Stimulated activated CD4-positive, alpha-beta T cell treated with anti-CD3 and anti-CD28 coated beads, Interleukin-2, amount 100 ng/mL, for 24 hours (primary cell): ENCODE measurements around the gene TNFRSF18.
A peak's percentile ranks its signal among the peaks of the same experiment; 100 is the strongest.

Source experiments
- DNase-seq, 2 donors: peaks; one replicate each; pipeline ENCODE4 v3.0.0-alpha.2; 2020

TNFRSF18 gene

DNA sequence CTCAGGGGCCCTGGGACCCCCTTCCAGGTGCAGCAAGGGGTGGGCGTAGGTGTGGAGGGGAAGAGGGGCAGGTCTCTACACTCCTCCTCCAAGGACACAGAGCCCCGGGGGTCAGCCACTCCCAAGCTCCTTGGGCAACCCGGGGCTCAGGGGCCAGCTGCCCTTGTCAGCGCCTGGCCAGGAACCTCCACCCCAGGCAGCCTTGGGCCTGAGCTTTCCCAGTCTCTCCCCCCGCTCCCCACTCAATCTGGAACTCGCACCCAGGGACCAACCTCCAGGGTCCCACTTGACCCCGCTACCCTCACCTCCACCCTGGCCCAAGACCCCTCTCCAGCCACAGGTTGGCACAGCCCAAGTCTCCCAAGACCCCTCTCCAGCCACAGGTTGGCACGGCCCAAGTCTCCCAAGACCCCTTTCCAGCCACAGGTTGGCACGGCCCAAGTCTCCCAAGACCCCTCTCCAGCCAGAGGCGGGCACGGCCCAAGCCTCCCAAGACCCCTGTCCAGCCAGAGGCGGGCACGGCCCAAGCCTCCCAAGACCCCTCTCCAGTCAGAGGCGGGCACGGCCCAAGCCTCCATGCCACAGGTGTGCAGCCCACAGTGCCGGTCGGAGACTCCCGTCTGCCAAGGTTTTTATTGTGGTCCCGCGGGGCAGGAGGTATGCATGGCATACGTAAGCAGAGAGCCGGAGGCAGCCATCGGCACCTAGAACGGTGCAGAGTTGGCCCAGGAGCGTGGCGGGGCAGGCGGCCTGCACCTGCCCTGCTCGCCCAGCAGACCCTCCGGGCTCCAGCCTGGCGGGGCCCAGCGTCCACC is 4.5 kb upstream of the TNFRSF18 start:
- DNase-seq, result no peak

DNA sequence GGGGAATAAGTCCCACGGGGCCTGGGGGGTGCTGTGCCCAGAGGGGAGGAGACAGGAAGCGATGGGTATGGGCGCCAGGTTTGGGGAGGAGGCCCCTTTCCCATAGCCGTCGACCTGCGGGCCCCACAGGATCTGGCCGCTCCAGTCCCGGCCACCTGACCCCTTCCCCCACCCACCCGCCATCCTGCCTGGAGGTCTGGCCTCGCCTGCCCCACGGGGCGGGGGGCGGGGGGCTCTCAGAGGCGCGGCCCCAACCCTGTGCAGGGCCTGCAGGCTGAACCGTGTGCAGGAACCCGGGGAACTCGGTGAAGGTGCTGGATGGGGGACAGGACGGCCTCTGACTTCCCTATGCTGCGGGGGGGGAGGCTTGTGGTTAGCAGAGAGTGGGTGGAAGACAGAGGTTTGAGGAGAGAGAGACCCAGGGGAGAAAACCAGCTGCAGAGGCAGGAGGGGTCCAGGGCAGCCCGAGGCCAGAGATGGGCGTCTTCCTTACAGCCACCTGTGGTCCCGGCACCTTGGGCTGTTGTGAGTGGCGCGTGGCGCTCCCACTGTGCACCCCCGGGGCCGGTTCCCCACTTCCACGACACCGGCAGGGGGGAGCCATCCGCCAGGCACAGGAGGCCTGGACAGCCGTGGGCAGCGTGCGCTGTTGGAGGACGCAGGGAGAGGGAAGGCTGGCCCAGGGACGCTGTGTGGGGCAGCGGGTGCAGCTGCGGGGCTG is 2.5 kb upstream of the TNFRSF18 start:
- DNase-seq, result peak; percentile 64 to 71

DNA sequence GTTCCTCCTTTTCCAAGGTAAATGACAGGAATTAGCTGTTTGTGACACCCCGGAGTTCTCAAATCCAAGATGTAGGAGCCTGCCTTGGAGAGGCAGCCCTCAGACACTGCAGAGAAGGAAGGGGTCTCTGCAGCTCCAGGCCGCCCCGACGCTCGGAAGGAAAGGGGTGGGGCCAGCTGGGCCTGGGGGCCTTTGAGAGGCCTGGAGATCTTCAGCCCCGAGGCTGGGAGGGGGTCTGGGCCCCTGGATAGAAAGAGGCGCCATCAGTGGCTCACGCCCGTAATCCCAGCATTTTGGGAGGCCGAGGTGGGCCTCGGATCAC is 1.1 kb upstream of the TNFRSF18 start:
- DNase-seq, result no peak

DNA sequence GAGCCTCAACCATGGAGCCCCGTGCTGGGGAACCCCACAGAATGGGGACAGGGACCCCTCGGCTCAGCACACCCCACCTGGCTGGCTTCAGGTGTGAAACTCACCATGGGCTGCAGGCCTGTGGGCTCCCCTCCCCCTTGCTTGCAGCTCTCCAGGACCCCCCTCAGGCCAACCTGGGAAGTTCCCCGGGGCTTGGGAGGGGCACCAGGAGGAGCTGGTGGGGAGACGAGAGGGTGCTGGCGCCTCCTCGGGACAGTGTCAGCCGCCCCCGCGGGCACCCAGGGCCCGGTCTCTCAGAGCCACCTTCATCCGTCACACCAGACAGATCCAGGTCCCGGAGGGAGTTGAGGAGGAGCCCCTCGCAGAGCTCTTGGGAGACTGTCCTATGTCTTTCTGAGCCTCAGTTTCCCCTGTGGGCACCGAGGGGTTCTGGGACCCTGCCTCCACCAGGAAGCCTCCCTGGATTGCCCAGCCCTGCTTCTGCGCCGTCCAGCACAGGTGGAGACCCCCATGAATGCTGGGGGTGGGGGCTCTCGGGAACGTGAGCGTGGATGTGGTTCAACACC is 657 bp upstream of the TNFRSF18 start:
- no peak for DNase-seq

DNA sequence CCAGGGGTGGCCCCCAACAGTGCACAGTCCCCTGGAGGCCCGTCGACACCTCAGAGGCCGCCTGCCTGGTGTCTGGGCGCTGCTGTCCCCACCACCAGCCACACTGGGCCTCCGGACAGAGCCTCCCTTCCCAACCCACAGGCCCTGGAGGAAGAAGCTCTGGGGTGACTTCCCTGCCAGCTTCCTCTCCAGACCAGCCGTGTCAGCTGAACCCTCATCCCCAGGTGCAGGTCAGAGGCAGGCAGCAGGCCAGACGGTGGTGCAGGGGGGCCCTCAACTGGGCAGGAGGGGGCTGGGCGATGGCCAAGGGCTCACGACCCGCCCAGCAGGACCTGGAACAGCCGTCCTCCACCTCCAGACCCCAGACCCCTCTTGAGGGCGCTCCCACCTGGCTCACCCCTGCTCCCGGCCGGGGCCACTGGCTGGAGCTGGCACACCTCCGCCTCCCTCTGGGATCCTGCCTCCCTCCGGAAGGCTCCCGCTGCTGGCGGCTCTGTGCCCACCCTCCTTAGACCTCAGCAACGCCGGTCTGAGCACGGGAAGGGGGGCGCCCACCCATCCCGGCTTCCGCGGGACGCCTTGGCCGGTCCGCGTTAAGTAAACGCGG is 520 bp downstream of the TNFRSF18 start:
- DNase-seq, result no peak

DNA sequence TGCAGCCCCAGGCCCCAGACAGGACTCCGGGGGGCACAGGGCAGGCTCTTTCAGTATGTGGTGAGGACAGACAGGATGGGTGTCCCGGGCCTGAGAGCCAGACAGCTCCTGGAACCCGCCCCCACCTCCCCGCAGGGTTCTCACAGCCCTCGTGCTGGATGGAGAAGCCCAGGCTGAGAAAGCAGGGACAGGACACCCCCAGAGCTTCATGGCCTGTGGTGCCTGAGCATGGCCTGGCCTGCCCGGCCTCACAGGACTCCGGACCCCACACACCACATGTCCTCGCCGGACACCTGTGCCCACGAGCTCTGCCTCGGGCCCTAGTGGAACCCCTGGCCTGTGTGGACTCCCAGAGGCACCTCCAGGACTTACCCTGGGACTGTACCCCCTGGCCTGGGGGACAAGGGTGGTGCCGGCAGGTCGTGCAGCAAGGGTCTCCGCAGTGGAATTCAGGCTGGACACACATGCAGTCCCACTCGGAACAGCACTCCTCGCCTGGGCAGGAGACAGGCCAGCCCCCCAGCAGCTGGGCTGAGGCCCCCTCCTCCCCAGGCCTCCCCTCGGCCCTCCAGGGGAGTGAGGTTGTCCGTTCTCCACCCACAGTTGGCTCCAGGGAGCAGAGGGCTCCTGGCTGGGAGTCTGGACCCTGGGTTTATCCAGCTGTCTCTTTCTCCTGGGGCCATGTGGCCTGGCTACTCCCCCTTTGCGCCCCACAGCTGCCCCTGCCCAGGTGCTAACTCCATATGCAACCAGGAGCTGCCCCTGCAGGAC is 1.2 kb downstream of the TNFRSF18 start:
- no peak for DNase-seq

DNA sequence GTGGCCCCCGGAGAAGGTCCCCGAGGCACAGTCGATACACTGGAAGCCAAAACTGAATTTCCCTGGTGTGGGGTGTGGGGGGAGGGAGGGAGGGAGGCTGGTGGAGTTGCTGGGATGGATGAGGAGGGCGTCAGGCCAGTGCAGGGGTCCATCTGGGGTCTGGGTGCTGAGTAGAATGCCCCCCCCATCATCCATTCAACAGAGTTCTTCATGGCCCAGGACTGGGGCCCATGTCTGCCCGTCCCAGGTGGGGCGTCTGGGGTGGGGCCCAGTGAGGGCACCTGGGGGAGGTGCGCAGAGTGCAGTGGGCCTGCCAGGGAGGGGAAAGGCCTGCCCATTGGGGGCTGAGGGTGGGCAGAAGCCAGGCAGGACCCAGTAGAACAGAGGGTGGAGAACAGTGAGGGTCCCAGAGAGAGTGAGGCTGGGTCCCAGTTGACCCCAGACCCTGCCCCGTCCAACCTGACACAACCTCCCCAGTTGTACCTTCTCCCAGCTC is 1.9 kb downstream of the TNFRSF18 start:
- no peak for DNase-seq

DNA sequence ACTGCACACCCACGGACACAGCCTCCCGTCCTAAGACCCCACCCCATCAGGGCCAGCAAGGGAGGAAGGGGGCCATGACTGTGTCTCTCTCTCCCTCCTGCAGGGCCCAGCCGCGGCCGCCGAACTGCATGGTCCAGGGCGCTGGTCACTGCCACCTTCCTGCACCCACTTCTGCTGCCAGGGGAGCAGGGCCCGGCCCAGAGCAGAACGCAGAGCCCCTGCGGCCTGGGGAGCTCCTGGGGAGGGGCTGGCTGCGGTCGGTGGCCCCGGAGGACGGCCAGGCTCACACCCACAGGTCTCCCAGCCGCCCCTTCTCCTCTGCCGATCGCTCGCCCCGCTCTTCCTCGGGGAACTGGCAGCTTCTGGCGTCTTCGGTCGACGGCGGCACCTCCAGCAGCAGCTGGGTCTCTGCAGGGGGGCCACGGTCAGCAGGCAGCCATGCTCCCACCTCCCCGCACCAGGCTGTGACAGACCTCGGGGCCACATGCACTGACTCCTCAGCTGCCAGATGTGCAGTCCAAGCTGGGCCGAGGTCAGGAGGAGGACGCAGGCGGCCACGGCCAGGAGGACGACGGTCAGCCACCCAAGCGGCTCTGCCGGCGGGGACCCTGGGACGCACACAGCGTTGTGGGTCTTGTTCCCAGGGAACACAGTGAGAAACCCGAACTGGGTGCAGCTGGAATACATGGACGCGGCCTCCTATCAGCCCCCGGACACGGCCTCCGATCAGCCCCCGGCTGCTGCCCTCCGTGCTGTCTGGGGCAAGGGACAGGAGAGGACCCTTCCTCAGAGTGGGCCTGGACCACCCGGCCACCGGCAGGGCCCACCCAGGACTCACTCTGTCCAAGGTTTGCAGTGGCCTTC is 2.6 kb downstream of the TNFRSF18 start:
- DNase-seq, result no peak

DNA sequence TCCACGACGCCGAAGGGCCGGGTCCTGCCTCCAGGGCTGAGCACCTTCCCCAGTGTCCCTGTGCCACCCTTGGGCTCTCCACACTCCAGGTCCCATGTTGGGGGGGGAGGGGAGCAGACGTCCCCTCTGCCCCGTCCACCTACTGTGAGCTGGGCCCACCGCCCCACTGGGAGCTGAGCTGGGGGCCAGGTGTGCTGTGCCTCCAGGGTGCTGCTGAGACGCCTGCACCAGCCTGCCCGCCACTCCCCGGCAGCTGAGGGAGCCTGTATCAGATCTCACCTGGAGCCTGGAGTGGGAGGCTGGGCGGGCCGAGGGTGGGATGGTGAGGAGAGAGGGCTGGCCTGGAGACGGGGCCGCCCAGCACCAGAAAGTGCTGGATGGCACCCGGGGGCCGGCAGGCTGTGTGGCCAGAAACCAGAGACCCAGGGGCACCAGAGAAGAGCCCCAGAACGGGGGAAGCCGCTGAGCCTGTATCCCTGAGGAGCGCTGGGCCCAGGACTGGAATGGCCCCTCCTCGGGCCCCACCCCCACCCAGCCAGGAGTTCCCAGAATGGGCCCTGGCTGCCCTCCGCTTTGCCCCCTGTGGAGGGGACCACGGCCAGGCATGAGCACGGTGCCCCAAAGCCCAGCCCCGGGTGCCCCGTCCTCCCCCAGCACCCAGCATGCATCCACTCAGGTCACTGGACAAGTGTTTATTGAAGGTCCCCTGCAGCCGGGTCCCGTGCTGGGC is 3.4 kb downstream of the TNFRSF18 start:
- no peak for DNase-seq

DNA sequence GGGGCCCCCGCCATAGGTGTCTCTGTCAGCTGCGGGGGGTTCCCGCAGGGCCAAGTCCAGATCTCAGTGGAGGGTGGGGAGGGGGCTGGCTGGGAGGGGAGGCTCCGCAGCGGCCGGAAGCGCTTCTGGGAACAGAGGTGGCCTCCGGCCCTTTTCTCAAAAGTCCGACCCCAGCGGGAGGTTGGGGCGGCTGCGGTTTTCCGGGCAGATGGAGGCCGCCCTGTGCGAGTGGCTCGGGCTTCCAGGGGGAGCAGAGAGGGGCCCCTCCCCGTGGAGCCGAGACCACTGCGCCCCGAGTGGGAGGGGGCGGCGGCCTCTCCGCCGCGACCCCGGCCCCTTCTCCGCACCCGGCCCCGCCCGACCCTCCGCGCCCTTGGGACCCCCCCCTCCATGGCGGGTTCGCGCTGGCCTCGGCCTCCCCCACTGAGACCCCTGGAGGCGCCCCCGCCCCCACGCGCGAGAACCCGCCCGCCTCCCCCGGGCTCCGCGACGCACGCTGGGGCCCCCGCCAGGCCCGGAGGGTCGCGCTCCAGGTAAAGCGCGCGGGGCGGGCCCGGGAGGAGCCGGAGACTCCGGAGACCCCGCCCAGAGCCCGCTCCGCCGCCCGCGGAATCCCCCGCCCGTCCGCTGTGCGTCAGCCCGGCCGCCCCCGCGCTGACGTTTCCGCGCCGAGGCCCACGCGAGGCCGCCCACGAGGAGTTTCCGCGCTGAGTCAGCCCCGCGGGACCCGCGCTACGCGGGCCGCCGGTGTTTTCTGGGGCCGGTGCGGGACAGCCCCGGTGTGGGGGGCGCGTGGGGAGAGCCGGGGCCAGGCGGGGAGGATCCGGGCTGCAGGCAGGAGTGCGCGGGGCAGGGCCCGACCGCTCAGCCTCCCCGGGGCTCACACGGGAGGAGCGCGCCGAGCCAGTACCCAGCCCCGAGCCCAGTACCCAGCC is 5.2 kb downstream of the TNFRSF18 start:
- peak; percentile 90 for DNase-seq

DNA sequence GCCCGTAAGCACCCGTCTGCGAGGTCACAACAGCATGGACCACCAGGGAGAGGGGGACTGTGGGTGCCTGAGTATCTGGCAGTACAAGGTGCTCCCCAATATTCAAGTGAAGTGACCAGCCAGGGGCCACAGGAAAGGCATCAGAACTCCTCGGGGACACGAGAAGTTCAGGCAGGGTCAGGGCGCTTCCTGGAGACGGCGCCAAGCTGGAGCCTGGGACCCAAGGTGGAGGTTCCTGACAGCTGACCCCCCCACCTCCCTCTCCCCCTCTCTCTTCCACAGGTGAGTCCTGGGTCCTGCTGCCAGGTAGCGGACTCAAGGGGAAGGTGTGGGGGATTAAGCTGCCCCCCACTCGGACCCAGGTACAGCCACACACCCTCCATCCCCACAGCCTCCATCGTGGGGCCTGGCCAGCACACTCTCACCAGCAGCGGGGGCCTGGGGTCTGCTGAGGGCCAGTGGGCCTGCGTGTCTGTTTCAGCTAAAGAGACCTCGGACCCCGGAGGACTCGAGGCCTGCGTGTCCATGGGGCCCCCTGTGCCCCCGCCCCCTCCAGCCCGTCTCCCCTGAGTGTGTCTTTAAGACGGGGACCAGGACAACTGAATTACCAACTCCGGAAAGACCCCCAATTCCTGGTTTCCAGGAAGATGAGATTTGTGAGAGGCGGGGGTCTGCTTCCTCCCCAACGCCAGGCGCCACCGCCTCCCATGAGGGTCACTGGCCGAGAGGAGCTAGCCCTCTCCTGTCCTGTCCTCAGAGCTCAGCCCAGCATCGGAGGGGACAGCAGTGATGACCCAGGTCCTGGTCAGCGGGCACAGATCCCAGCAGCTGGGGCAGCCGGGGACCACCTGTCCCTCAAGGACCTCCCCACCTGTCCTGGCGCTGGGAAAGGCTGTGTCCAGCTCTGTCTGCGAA is 6.2 kb downstream of the TNFRSF18 start:
- no peak for DNase-seq

DNA sequence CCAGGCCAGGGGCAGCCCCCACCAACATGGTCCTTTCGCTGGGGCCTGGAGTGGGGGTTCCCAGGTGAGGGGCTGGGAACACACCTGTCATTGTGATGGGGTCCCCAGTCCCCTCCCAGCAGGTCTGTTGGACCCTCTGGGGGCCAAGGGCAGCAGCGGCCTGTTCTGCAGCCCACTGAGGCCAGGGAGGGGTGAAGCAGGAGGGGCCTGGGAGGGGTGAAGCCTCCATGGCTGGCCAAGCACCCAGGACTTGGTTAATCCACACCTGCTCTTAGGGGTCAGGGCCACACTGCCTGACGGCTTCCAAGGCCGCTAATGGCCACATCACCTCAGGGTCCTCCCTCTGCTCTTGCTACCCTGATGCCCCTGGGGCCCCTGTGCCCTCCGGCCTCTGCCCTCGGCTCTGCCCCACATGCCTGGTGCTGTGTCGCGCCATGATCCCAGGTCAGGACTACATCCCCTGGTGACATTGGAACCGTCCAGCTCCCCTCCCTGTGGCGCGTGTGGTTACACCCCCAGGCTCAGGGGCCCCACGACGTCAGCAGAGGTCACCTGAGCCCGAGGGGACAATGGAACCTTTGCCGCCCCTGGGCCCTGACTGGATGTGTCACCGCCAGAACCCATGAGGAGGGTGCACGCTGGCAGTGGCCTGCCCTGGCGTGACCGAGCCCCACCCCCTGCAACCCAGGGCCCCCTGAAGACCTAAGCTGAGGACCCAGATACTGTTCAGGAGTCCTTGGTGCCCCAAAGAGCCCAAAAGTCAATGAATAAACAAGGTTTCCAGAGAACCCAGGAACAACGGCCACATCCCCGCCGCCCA is 7.0 kb downstream of the TNFRSF18 start:
- DNase-seq, result no peak

DNA sequence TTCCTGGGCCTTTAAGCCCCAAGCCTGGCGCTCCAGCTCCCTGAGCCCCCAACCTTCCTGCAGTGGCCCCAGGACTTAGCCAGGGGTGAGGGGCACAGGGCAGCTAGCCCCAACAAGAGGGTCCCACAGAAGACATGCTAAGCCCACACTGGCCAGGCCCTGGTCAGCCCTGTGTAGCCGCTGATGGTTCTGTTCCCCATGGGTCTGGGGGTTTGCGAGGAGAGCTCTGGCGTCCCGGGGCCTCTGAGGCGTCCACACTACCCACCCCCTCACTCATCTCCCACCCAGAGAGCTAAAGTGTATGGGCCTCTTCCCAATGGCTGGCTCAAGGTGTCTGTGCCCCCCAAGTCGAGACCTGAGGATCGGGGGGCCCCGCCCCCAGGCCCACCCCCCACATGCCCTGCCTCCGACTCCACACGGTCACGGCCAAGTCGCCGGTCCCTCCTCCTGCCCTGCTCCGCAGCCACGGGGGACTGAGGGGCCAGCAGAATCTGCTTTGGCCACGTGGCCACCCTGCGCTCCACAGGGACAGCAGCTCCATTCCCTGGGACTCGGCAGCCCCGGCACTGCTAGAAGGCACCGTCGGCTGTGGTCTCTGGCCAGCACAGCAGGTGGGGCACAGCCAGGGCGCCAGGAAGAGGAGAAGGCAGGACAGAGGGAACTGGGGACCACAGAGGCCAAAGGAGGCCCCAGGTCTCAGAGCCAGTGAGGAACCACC is 7.8 kb downstream of the TNFRSF18 start:
- DNase-seq, result no peak

DNA sequence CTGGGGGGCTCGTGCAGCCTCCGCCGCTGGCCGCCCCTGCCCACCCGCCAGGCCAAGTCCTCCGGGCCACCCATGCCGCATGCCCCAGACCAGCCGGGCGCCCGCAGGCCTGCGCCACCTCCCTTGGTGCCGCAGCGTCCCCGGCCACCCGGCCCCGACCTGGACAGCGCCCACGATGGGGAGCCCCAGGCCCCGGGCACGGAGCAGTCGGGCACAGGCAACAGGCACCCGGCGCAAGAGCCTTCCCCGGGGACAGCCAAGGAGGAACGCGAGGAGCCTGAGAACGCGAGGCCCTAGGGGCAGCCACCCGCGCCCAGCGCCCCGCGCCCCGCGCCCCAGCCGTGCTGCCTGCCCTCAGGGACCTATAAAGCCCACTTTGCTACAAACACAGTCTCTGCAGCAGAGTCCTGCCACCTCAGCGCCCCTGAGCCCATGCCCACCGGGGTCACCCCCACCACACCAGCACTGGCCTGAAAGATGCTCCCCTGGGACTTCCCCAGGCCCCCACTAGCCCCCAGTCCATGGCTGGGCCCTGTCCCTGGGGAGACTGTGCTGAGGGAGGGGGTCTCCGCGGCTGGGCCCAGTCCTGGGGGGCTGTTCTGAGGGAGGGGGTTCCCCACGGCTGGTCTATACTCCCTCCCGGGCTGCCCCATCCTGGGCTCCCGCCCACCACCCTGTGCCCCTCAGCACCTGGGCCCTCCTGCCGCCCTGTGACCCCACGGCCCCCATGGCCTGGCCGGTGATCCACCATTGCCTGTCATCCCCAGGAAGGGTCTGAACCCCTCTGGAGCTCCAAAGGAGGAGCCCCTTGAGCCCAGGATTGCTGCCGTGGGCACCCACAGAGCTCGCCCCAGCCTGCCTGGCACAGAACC is 8.6 kb downstream of the TNFRSF18 start:
- no peak for DNase-seq

DNA sequence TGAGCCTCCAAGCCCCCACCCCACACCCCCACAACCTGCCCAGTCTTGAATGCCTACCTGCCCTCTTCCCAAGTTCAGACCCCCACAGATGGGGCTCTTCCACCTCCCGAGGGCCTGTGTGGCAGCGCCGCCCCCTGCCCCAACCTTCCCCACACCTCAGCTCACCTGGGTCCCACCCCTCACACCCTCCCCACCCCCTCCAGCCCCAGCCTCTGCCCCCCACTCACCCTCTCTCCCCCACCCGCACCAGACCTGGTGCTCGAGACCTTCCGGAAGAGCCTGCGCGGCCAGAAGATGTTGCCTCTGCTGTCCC is 9.2 kb downstream of the TNFRSF18 start:
- no peak for DNase-seq

DNA sequence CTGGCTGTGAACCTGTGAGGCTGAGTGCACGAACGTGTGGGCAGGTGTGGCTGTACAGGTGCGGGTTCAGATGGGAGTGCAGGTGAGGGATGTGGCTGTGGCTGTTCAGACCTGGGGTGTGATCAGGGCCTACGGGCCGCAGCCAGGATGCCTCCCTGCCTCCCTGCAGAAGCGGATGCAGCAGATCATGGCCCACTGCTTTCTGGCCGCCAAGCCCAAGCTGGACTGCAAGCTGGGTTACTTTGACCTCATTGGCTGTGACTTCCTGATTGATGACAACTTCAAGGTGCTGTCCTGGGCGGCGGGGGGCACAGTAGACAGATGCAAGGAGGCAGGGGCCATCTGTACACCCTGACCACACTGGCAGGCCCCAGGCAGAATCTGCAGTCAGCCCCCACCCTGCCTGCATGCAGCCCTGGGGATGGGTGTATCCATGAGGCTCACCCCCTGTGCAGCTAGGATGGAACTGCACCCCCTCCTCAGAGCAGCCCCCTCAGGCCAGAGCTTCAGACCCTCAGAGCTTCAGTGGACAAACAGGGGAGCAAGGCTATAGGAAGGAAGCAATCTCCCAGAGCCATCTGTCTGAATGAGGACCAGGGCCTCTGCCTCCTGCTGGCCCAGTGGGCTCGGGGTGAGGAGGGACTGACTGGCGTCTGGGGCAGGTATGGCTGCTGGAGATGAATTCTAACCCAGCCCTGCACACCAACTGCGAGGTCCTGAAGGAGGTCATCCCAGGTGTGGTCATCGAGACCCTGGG is 9.8 kb downstream of the TNFRSF18 start:
- no peak for DNase-seq
